Left renal pelvis (tissue), 4 donors: ENCODE measurements around the gene PISD. TPM values are rescaled to one million over a fixed set of nuclear protein-coding genes. Genes with fewer than 3 reads are reported as not detected.

Experiments used
- DNase-seq, 4 donors: peaks; one replicate each; pipeline ENCODE4 v3.0.0-alpha.2; 2013; ENCODE audit warnings: low read depth in 4 of 4, low spot score in 3 of 4
- polyA plus RNA-seq, 4 donors: library from polyadenylated mRNA; unstranded; fragments of 120-200 nt; gene quantifications; one replicate each; pipeline ENCODE4 v1.2.1, GENCODE V29; 2013; ENCODE audit not compliant: insufficient read length in 4 of 4

Gene PISD
- polyA plus RNA-seq, 4 donors: 23.2 to 40.4 (median 28.6) TPM

- DNase-seq: no peak
Observed at GRCh38 chr22:31653944-31654343, 8.1 kb downstream of the PISD start.

- no peak for DNase-seq
Observed at GRCh38 chr22:31652911-31653684, 8.9 kb downstream of the PISD start.

- no peak for DNase-seq
Observed at GRCh38 chr22:31652088-31652487, 9.9 kb downstream of the PISD start.

GRCh38 chr22:31651664-31652063 is 10.4 kb downstream of the PISD start:
- DNase-seq: no peak

- no peak for DNase-seq
Observed at GRCh38 chr22:31650391-31650790, 11.6 kb downstream of the PISD start.

GRCh38 chr22:31647523-31648320 is 14.3 kb downstream of the PISD start:
- DNase-seq: no peak

GRCh38 chr22:31647066-31647465 is 14.9 kb downstream of the PISD start:
- DNase-seq: no peak

GRCh38 chr22:31646186-31647019 is 15.6 kb downstream of the PISD start:
- no peak for DNase-seq

- no peak for DNase-seq
Observed at GRCh38 chr22:31639436-31640039, 22.5 kb downstream of the PISD start.

GRCh38 chr22:31637891-31638618 is 24.0 kb downstream of the PISD start:
- no peak for DNase-seq

- DNase-seq: no peak
Observed at GRCh38 chr22:31637447-31637890, 24.5 kb downstream of the PISD start.

GRCh38 chr22:31635638-31636306 is 26.2 kb downstream of the PISD start:
- no peak for DNase-seq

- DNase-seq: no peak
Observed at GRCh38 chr22:31631436-31631835, 30.6 kb downstream of the PISD start.

GRCh38 chr22:31630331-31631329 is 31.4 kb downstream of the PISD start:
- peak in 3 of 4 donors; percentile 51 to 65 (median 56) for DNase-seq

- no peak for DNase-seq
Observed at GRCh38 chr22:31629741-31630184, 32.3 kb downstream of the PISD start.

- DNase-seq: no peak
Observed at GRCh38 chr22:31628969-31629708, 32.9 kb downstream of the PISD start.

- DNase-seq: no peak
Observed at GRCh38 chr22:31628362-31628761, 33.7 kb downstream of the PISD start.
